AG09309 (cell line): Measurements from ENCODE around the gene LRP1B.

ENCODE experiments used
- DNase-seq: peaks from one replicate; pipeline ENCODE4 v3.0.0-alpha.2; 2010; ENCODE audit warnings: low read depth
- H3K4me3 ChIP-seq: 2 replicates; pipeline ENCODE4 v1.5.1; 2011; ENCODE audit warnings: mild to moderate bottlenecking, low read depth, low read length, moderate library complexity; ENCODE audit not compliant: control insufficient read depth
- CTCF ChIP-seq: IDR thresholded peaks from 2 replicates; pipeline ENCODE4 v1.5.1; 2011; ENCODE audit warnings: mild to moderate bottlenecking, low read depth, low read length, inconsistent platforms; ENCODE audit not compliant: insufficient read depth, control insufficient read depth; ENCODE audit errors: missing control alignments

LRP1B gene

GRCh38 chr2:141633132-141633531 lies 497.7 kb downstream of the LRP1B start:
- DNase-seq, result no peak
- no peak overlapping the region for H3K4me3 ChIP-seq
- no peak for TF ChIP-seq CTCF

- TF ChIP-seq CTCF, result no peak
- H3K4me3 ChIP-seq, result no peak overlapping the region
- DNase-seq, result no peak
Observed at GRCh38 chr2:141630407-141630930, 500.3 kb downstream of the LRP1B start.

DNA sequence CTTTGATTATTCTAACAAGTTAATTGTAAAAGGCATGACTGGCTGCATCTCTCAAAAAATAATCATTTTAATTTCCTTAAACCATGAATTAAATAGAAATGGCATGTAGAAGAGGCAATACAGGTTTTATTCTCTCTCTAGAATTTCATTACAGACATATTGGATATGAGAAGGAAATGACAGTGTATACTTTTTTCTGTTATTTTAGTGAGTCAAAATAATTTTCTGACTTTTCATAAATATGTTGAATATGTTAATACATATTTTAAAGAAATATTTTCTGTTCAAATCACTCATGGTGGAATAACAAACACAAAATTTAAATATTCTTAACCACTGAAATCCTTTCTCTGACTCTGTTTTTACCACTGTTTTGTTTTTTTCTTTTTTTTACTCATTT lies 510.4 kb downstream of the LRP1B start:
- TF ChIP-seq CTCF, result no peak
- H3K4me3 ChIP-seq, result no peak overlapping the region
- DNase-seq, result no peak

DNA sequence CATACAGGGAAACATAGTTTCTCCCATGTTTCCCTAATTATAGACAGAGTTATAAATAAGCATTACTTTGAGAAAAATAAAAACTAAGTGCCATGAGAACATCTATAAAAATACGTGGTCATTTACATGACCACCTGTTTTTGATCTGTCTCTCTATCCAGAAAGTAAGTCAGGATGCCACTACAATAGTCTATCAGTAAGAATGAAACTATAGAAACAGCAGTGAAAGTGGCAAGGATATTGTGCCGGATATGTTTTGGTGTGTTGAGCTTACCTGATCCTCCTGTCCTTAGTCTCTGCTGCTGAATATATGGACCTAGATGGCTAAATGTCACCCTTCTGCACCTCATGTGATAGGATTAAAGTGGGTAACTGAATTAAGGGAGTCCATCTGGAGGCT lies 512.4 kb downstream of the LRP1B start:
- TF ChIP-seq CTCF, result no peak
- DNase-seq, result no peak
- no peak overlapping the region for H3K4me3 ChIP-seq

DNA sequence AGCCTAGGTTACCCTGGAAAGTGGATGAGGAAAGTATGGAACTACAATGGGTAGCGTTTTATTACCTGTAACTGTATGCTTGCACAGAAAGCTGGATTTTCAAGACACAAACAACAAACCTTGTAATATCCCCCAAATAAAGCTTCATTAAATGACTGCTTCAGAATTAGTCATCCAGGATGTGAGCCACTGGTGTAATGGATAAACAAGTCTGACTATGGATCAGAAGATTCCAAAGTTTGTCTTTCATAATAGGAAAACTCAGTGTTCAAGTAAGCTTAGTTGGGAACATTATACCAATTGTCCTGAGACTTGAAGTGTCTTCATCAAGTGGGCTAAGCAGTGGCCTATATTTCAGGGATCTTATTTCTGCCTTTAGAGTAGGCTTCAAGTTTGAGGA lies 518.8 kb downstream of the LRP1B start:
- no peak for TF ChIP-seq CTCF
- DNase-seq, result no peak
- H3K4me3 ChIP-seq, result no peak overlapping the region

DNA sequence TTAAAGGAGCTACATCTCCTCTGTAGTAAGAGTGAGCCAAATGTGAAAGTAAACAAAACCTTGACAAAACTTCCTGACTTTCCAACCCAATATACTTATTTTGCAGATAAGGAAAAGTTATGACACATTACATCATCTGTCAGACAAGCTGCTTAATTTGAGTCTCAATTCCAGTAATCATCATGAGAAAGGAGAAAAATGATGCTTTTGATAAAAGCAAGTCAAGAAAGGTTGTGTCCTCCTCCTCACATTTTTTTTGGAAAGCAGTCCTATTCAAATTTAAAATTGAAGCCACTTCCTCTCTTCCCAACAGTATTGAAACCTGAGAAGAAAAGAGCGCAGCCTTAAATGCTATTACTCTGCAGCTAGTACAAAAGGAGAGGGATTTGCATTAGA lies 519.6 kb downstream of the LRP1B start:
- no peak for DNase-seq
- TF ChIP-seq CTCF, result no peak
- H3K4me3 ChIP-seq, result no peak overlapping the region
